WTC11 (cell line): ENCODE measurements around the gene MCF2L. TPM values are rescaled to one million over a fixed set of nuclear protein-coding genes. Genes with fewer than 3 reads are reported as not detected.

Experiments
- ATAC-seq: fragments of 200-7000 bp; cut with Tn5 transposase; 2 replicates; pipeline ENCODE4 v1.10.0; 2021; ENCODE audit warnings: mild to moderate bottlenecking, moderate library complexity
- CTCF ChIA-PET: fragments of 300-600 bp; sonication (Branson Sonifier 250); formaldehyde crosslinking; loops from one replicate; lab custom pipeline; 2021; ENCODE audit warnings: antibody characterized with exemption; lab: Charles Lee
- POLR2A ChIA-PET: fragments of 350-600 bp; sonication (Branson Sonifier 250); formaldehyde crosslinking; loops from one replicate; lab custom pipeline; 2021; ENCODE audit warnings: antibody characterized with exemption; lab: Charles Lee
- DNase-seq: peaks from one replicate; pipeline ENCODE4 v3.0.0; 2021; ENCODE audit warnings: low spot score
- H3K27ac Mint-ChIP-seq: 2 replicates; pipeline ENCODE4 v1.8.0; 2021; ENCODE audit warnings: mixed read lengths
- H3K27me3 Mint-ChIP-seq: 2 replicates; pipeline ENCODE4 v1.8.0; 2021; ENCODE audit warnings: low read depth, mild to moderate bottlenecking, moderate library complexity, mixed read lengths
- H3K36me3 Mint-ChIP-seq: 2 replicates; pipeline ENCODE4 v1.8.0; 2021; ENCODE audit warnings: mixed read lengths
- H3K4me1 Mint-ChIP-seq: 2 replicates; pipeline ENCODE4 v1.8.0; 2022; ENCODE audit warnings: mixed read lengths
- H3K4me3 Mint-ChIP-seq: 2 replicates; pipeline ENCODE4 v1.8.0; 2021; ENCODE audit warnings: mild to moderate bottlenecking, moderate library complexity, mixed read lengths
- H3K9me3 Mint-ChIP-seq: 2 replicates; pipeline ENCODE4 v1.8.0; 2021; ENCODE audit warnings: mixed read lengths
- ARID4B ChIP-seq: sonication (generic); formaldehyde crosslinking; IDR thresholded peaks from 2 replicates; pipeline ENCODE4 v1.8.0; 2023; ENCODE audit warnings: missing genetic modification reagents, mild to moderate bottlenecking, borderline replicate concordance
- ATF3 ChIP-seq: sonication (generic); formaldehyde crosslinking; conservative IDR thresholded peaks from 2 replicates; pipeline ENCODE4 v1.8.1; 2022; ENCODE audit warnings: mild to moderate bottlenecking, missing genetic modification reagents
- CREB1 ChIP-seq: sonication (generic); formaldehyde crosslinking; IDR thresholded peaks from 2 replicates; pipeline ENCODE4 v1.8.0; 2023; ENCODE audit warnings: mild to moderate bottlenecking, missing genetic modification reagents
- CREM ChIP-seq: sonication (generic); formaldehyde crosslinking; IDR thresholded peaks from 2 replicates; pipeline ENCODE4 v1.8.1; 2022; ENCODE audit warnings: mild to moderate bottlenecking, missing genetic modification reagents, moderate library complexity
- E2F5 ChIP-seq: sonication (generic); formaldehyde crosslinking; IDR thresholded peaks from 2 replicates; pipeline ENCODE4 v1.8.1; 2022; ENCODE audit warnings: mild to moderate bottlenecking, moderate library complexity, missing genetic modification reagents
- GABPB1 ChIP-seq: sonication (generic); formaldehyde crosslinking; IDR thresholded peaks from 2 replicates; pipeline ENCODE4 v1.8.1; 2023; ENCODE audit warnings: mild to moderate bottlenecking, missing genetic modification reagents
- HMGXB4 ChIP-seq: sonication (generic); formaldehyde crosslinking; IDR thresholded peaks from 2 replicates; pipeline ENCODE4 v1.8.1; 2023; ENCODE audit warnings: mild to moderate bottlenecking, moderate library complexity, missing genetic modification reagents
- JAZF1 ChIP-seq: fragments of 250-450 bp; sonication (Bioruptor Pico); IDR thresholded peaks from 2 replicates; pipeline ENCODE4 v1.9.0; 2021; ENCODE audit warnings: moderate library complexity, mild to moderate bottlenecking, inconsistent platforms
- MLX ChIP-seq: sonication (generic); formaldehyde crosslinking; IDR thresholded peaks from 2 replicates; pipeline ENCODE4 v1.8.1; 2023; ENCODE audit warnings: mild to moderate bottlenecking, missing genetic modification reagents, moderate library complexity
- NR3C1 ChIP-seq: sonication (generic); formaldehyde crosslinking; conservative IDR thresholded peaks from 2 replicates; pipeline ENCODE4 v1.8.1; 2023; ENCODE audit warnings: low read depth, mild to moderate bottlenecking, missing genetic modification reagents
- SP1 ChIP-seq: sonication (generic); formaldehyde crosslinking; conservative IDR thresholded peaks from 2 replicates; pipeline ENCODE4 v1.8.1; 2022; ENCODE audit warnings: missing genetic modification reagents
- ZBTB21 ChIP-seq: sonication (generic); formaldehyde crosslinking; IDR thresholded peaks from 2 replicates; pipeline ENCODE4 v1.8.1; 2023; ENCODE audit warnings: mild to moderate bottlenecking, missing genetic modification reagents, borderline replicate concordance
- ZNF317 ChIP-seq: sonication (generic); formaldehyde crosslinking; IDR thresholded peaks from 2 replicates; pipeline ENCODE4 v1.8.1; 2023; ENCODE audit warnings: low read depth, mild to moderate bottlenecking, moderate library complexity, missing genetic modification reagents, borderline replicate concordance
- ZNF416 ChIP-seq: fragments of 250-450 bp; sonication (Bioruptor Pico); IDR thresholded peaks from 2 replicates; pipeline ENCODE4 v1.9.0; 2021; ENCODE audit warnings: mild to moderate bottlenecking, inconsistent platforms
- ZNF671 ChIP-seq: fragments of 250-450 bp; sonication (Bioruptor Pico); IDR thresholded peaks from 2 replicates; pipeline ENCODE4 v1.8.0; 2021; ENCODE audit warnings: mild to moderate bottlenecking
- ZSCAN18 ChIP-seq: fragments of 250-450 bp; sonication (Bioruptor Pico); IDR thresholded peaks from 2 replicates; pipeline ENCODE4 v2.1.2; 2022; ENCODE audit warnings: mild to moderate bottlenecking, moderate library complexity
- total RNA-seq: library from RNA; stranded (reverse); gene quantifications from 3 replicates; pipeline ENCODE4 v1.2.3, GENCODE V29; 2021

The MCF2L gene
- total RNA-seq, 1 experiment from 2014 or later = 34.8 TPM

DNA sequence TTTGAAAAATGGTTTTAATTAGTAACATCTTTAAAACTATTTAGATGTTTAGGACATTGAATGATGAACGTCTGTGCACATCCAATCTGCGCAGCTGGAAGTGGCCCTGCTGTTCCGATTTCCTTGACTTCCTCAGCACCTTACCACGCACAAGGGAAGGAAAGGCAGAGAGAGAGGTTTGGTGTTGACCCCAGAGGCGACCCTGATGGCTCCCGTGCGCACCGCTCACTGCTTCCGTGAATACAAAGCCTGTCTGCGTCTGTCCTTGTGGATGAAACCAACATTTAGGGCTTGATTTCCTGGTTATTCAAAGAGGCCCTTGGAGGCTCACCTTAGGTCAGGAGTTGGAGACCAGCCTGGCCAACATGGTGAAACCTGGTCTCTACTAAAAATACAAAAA is 8.5 kb downstream of the MCF2L start:
- POLR2A ChIA-PET = no interaction called here
- CTCF ChIA-PET = interaction anchor here (1.1 to 3.0 kb wide), 4 partner anchors 8 to 108 kb away, joined by 3 to 8 read pairs (median 4); no protein-coding TSS in a partner anchor

GRCh38 chr13:112978561-112979405 is 9.8 kb downstream of the MCF2L start:
- TF ChIP-seq E2F5 (no peak), ZNF671 (CRISPR knock-in tag) (no peak), ZBTB21 (CRISPR knock-in tag) (no peak), ZSCAN18 (CRISPR knock-in tag) (no peak), SP1 (CRISPR knock-in tag) (no peak), NR3C1 (no peak), MLX (CRISPR knock-in tag) (no peak), ARID4B (CRISPR knock-in tag) (no peak), GABPB1 (CRISPR knock-in tag) (no peak), JAZF1 (no peak), ATF3 (no peak)
- ChIA-PET POLR2A (interaction anchor here (0.6 kb wide), 1 partner anchor 10 kb away, joined by 3 read pairs; no protein-coding TSS in a partner anchor), CTCF (interaction anchor here (0.9 to 3.0 kb wide), 4 partner anchors 9 to 51 kb away, joined by 3 to 8 read pairs (median 4); partner anchors contain the start of gene MCF2L)
- H3K27ac Mint-ChIP-seq = no peak overlapping the region
- no peak overlapping the region for H3K4me3 Mint-ChIP-seq
- no peaks in the 10 kb centered on the region for H3K9me3 Mint-ChIP-seq
- no peaks in the 10 kb centered on the region for H3K4me1 Mint-ChIP-seq
- H3K27me3 Mint-ChIP-seq = no peaks in the 10 kb centered on the region
- no peak for ATAC-seq
- no peak for DNase-seq
- H3K36me3 Mint-ChIP-seq = no peaks in the 10 kb centered on the region

More for the DNA sequence above, 8.5 kb downstream of the MCF2L start:
- no peaks in the 10 kb centered on the region for H3K4me1 Mint-ChIP-seq
- H3K9me3 Mint-ChIP-seq = peaks cover under 1% of the 10 kb centered on the region
- no peaks in the 10 kb centered on the region for H3K27me3 Mint-ChIP-seq
- no peak for DNase-seq
- no peaks in the 10 kb centered on the region for H3K36me3 Mint-ChIP-seq
- TF ChIP-seq ZNF416 (CRISPR knock-in tag) (no peak), CREB1 (no peak), ZNF317 (CRISPR knock-in tag) (no peak), CREM (no peak), HMGXB4 (no peak)
- no peak for ATAC-seq
- H3K27ac Mint-ChIP-seq = no peak overlapping the region
- no peak overlapping the region for H3K4me3 Mint-ChIP-seq
